GM21360 (cell line): ENCODE data around the gene CPZ.

ENCODE experiments used
- ATAC-seq: cut with Tn5 transposase; IDR thresholded peaks from one replicate; pipeline ENCODE4 v1.9.1; 2021; ENCODE audit warnings: mild to moderate bottlenecking, moderate library complexity; ENCODE audit not compliant: unreplicated experiment

The CPZ gene

GRCh38 chr4:8593264-8594096, 915 bp downstream of the CPZ start:
- no peak for ATAC-seq

DNA sequence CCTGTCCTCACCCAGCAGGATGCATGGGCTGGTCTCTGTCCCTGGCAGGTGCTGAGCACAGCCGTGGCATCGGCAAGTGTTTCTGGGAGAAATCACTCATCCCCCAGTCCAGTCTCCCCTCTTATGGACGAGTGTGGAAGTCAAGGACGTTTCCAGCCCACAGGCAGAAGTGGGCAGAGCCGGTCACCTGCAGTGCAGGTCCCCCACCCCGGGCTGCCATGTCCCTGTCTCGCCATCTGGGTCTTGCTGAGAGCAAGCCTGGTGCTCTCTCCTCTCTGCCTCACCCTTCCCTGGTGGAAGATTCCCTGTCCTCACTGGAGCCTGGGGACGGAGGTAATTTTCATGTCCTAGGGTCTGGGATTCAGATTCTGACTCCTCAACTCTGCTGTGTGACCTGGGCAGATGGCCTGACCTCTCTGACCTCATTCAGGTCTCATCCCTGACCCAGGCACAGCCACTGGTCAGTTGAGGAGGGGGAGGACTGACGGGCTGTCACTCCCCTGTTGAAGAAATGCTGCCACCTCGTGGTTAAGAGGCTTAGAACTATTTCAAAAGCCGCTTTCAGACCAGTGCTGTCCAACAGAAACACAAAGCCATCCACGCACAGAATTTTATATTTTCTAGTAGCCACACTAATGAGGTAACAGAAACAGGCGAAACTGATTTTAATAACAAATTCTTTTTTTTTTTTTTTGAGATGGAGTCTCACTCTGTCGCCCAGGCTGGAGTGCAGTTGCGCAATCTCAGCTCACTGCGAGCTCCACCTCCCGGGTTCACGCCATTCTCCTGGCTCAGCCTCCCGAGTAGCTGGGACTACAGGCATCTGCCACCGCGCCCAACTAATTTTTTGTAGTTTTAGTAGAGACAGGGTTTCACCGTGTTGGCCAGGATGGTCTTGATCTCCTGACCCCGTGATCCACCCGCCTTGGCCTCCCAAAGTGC, 1.8 kb downstream of the CPZ start:
- ATAC-seq, result no peak

DNA sequence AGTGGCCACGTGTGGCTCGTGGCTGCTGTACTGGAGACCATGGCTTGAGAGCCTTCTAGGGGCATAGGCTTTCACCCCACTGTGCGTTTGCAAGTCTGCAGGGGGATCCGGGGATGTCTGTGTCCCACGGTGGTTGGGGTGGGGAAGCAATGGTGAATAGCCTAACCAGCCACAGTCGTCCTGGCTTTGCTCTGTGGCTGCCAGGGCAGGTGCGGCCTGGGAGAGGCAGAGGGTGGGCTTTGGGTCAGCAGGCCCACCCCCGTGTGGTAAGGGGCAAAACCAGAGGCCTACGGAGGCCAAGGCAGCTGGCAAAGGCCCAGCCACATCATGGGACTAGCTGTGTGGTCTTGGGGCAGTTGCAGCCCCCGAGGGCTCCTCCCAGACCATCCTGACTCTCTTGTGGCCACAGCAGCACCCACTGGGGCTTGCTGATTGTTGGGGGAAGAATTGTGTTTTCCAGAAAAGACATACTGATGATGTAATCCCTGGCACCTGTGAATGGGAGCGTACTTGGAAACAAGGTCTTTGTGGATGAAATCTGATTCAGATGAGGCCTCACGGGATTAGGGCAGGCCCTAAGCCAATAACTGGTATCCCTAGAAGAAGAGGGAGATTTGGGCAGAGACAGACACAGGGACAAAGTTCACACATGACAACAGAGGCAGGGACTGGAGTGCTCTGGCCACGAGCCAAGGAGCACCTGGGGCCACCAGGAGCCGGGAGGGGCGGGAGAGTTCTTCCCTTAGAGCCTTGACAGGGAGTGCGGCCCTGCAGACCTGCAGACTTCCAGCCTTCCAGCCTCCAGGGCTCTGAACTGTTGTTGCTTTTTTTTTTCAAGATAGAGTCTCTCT, 2.9 kb downstream of the CPZ start:
- no peak for ATAC-seq

DNA sequence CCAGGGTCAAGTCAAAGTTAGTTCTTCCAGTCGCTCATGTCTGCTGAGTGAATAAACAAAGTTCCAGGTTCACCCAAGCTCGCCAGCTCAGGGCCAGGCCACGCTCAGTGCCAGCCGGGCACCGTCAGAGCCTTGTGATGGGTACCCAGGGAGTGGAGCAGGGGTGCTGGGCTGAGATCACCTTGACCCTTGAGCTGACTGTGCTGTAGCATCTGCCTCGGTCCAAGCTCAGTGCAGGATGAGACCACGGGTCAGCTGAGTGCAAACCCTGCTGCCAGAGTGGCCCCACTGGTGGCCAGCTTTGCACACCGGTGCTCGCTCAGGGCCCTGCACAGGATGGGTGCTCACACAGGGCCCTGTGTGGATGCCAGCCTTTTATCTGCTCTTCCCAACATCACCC, 4.3 kb downstream of the CPZ start:
- ATAC-seq, result no peak

DNA sequence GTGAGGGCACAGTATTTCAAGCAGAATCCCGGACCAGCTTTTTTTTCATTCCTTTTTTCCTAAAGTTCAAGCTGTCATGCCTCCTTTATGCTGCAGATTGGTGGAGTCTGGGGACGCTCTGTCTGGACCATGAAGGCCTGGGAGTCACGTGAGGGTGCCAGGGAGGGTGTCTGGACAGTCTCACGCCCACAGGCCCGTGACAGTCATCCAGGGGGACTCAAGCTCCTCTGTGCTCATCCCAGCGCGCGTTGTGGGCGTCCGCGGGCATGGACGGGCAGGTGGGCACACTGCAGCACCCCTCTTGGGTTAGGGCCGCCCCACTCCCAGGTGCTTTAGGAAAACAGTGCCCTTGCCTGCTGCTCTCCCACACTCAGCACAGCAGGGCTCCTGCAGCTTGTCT, 4.8 kb downstream of the CPZ start:
- ATAC-seq, result no peak

GRCh38 chr4:8597791-8598190, 5.2 kb downstream of the CPZ start:
- ATAC-seq, result no peak

- no peak for ATAC-seq
These were observed 6.0 kb downstream of the CPZ start for GRCh38 chr4:8598391-8599090.

DNA sequence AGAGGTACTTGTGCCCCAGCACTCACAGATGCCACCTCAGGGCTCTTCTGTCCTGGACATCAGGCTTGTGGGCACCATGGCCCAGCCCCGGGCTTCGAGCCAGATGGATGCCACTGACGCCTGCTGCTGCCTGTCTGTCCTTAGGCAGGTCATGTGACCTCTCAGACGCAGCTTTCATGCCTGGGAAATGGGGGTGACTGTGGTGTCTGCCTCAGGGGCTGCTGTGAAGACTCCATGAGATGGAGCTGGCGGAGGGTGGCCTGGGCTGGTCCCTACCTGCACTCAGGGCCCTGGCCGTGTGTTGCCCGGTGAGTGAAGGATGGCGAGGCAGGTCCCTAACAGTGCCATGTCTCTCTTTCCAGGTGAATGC, 6.5 kb downstream of the CPZ start:
- ATAC-seq, result no peak

- ATAC-seq, result no peak
These were observed 7.1 kb downstream of the CPZ start for GRCh38 chr4:8599657-8600056.

DNA sequence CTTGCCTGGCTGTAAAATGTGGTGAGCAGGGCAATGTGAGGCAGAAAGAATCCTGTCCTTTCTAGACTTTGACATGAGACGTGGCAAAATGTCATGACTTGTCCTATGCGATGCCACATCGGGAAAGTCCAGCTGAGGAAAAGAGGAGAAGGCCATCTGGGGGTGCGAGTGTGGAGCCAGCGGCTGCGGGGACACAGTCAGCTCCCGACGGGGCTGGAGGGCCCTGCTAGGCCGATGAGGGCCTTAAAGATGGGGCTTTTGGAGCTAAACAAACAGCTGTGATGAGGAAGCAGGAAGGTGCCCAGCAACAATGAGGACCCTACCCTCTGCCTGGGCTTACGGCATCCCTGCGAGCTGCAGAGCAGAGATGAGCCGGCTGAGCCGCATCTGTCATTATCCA, 7.7 kb downstream of the CPZ start:
- ATAC-seq, result no peak

DNA sequence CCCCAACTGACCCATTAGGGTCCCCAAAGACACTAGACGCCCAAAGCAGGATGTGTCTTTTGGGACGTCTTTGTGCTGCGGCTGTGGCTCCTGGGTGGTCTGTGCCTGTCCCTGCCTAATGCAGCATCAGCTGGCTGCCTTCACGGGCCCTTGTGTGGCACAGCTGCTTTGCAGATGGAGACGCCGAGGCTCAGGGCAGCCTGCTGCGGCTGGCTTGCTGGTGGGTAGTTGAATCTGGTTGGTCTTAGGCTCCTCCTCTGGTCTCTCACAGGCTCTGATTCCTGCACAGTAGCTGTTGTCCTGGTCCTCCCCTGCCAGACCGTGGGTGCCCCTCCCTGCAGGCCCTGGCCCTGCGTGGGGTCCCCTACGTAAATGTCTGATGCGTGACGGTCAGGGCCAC, 8.1 kb downstream of the CPZ start:
- ATAC-seq, result no peak

- no peak for ATAC-seq
These were observed 8.5 kb downstream of the CPZ start for GRCh38 chr4:8601086-8601485.

DNA sequence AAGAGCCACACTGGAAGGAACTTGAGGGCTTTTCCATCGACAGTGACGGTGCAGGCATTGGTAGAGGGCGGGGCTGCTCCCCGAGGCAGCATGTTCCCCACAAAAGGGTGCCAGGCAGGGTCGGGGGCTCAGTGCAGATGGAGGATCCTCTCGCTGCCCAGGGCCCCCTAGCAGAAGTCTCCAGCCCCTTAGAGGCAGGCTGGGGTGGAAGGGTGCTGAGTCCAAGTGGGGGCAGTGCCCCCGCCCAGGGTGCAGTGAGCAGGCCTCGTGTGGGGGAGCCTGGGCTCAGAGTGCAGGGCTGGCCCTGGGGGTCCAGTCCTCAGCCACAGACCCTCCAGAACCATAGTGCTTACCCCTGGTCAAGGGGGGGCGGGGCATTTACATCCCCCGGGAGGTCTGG, 9.0 kb downstream of the CPZ start:
- no peak for ATAC-seq

DNA sequence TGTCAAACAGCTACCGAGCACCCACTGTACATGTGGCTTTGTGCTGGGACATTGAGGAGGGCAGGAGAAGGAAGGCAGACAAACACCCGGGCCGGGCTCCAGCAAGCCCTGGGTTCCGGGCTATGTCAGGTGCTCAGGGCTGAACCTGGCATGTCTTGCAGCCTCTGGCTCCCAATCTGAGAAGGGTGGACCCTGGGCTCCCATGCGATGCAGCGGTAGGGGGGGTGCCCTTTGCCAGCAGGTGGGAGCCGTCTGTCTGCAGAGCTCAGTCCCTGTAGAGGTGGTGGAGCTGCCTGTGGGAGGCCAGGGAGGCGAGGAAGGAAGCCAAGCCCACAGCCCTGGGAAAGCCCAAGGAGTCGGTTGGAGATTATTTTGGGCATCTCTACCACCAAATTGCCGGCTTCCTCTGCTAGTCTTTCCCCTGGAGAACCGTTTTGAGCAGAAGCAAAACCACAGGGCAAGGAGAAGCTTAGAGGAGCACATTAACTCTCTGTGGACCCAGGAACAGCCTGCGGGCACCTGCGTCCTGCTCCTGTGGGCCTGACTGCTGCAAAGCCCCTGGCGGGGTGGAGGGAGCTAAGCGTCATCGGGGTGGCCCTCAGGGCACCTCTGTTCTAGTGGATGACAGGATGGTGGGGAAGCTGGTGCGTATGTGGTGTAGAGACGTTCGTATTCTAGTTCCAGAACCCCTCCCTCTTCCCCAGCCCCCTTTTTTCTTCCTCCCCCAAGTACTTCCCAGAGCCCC, 10.3 kb downstream of the CPZ start:
- ATAC-seq, result no peak

- ATAC-seq, result no peak
These were observed 11.4 kb downstream of the CPZ start for GRCh38 chr4:8603931-8604330.

- ATAC-seq, result no peak
These were observed 12.7 kb downstream of the CPZ start for GRCh38 chr4:8605289-8605688.

GRCh38 chr4:8606476-8606875, 13.9 kb downstream of the CPZ start:
- ATAC-seq, result no peak

- ATAC-seq, result no peak
These were observed 14.4 kb downstream of the CPZ start for GRCh38 chr4:8606966-8607365.

GRCh38 chr4:8607603-8608481, 15.3 kb downstream of the CPZ start:
- no peak for ATAC-seq
